GM11168 (cell line): ENCODE measurements around the gene PRM1.

Experiments used
- in situ Hi-C: fragments of 300-500 bp; cut with MboI; formaldehyde crosslinking; loops from one replicate; pipeline ENCODE4 v1.12.0; 2022; ENCODE audit warnings: low sequenced_read_pairs; ENCODE audit not compliant: unreplicated experiment

PRM1 gene

GRCh38 chr16:11280616-11281522 is at the start of gene PRM1:
PRM1 (minus strand) TSS chr16:11281330; CDS start chr16:11281238, 92 bp downstream.
- in situ Hi-C loops, result no loop called here

DNA sequence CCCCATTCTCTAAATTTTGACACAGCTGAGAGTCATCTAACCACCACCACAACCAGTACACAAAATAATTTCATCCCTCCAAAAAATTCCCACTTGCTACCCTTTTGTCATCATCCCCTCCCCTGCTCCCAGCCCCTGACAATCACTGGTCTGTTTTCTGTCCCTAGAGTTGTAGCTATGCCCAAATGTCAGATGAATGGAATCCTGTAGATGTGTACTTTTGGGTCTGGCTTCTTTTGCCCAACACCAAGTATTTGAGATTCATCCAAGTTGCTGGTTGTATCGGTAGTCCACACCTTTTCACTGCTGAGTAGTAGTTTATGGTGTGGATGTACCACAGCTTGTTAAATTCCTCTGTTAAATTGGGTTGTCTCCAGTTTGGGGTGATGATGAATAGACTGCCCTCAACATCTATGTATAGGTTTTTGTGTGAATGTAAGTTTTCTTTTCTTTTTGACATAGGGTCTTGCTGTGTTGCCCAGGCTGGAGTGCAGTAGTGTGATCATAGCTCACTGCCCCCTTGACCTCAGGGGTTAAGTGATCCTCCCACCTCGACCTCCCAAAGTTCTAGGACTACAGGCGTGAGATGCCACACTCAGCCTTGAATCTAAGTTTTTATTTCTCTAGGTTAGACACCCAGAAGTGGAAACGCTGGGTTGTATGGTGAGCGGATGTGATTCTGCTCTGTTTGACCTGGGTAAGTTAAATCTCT is 49.6 kb upstream of the PRM1 start:
- in situ Hi-C loops, result no loop called here

DNA sequence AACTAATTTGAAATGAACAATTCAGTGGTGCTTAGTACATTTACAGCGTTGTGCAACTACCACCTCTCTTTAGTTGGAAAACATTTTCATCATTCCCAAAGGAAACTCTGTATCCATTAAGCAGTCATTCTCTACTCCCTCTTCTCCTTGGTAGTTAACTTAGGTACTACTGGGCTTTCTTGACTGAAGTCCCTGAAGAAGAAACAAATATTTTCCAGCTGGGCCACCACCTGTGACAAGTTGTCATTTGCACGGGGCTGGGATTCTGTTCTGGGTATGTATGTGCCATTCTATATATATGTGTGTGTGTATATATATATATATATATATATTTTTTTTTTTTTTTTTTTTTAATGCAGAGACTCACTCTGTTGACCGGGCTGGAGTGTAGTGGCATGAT is 48.8 kb upstream of the PRM1 start:
- in situ Hi-C loops, result no loop called here

- in situ Hi-C loops, result no loop called here
Measured at GRCh38 chr16:11329071-11329491, 48.0 kb upstream of the PRM1 start.

- in situ Hi-C loops, result no loop called here
Measured at GRCh38 chr16:11328172-11329070, 47.3 kb upstream of the PRM1 start.

DNA sequence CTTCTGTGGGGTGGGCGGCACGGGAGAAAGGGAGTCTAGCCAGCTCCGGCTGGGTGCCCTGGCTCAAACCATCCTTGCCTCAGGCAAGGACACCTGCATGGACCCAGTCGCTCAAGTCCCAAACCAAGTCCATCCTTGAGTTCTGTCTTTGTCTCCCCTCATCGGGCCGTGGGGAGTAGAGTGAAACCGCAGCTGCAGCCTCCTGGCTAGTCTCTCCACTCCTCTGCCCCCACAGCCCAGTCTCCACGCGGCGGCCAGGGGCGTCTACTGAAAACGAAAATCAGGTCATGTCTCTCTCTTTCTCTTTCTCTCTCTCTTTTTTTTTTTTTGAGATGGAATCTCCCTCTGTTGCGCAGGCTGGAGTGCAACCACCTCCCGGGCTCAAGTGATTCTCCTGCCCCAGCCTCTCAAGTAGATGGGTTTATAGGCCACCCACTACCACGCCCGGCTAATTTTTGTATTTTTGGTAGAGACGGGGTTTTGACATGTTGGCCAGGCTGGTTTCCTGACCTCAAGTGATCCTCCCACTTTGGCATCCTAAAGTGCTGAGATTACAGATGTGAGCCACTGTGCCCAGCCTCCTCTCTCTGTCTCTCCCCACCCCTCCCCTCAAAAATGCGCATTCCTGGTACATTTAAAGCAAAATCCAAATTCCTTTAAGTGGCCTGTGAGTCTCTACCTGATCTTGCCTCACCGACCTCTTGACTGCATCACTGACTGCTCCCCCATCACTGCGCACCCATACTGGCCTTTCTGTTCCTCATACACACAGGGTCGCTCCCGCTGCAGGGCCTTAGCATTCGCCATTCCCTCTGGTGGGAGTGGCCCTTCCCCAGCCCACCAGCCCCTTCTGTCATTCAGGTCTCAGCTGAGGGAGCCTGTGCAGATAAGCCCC is 46.4 kb upstream of the PRM1 start:
- in situ Hi-C loops, result no loop called here

DNA sequence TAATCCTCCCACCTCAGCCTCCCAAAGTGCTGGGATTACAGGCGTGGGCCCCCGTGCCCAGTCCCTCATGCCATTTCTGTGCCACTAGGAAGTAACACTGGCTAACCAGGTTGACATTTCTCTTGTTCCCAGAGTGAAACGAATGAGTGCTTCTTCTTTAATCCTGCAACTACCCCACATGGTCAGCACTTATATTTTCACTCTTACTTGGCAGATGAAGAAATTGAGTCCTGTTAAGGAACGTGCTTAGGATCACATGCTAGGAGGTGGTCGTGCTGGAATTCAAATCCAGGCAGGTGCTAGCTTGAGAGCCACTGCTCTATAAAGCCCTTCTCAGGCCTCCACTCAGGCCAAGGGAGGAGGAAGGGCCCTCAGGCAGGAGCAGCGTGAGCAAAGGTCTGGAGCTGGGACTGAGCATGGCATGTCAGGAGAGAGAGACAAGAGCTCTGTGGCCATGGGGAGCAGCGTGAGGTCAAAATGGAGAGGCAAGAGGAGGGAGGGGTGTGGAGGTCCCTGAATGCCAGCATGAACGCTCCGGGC is 45.7 kb upstream of the PRM1 start:
- in situ Hi-C loops, result no loop called here

DNA sequence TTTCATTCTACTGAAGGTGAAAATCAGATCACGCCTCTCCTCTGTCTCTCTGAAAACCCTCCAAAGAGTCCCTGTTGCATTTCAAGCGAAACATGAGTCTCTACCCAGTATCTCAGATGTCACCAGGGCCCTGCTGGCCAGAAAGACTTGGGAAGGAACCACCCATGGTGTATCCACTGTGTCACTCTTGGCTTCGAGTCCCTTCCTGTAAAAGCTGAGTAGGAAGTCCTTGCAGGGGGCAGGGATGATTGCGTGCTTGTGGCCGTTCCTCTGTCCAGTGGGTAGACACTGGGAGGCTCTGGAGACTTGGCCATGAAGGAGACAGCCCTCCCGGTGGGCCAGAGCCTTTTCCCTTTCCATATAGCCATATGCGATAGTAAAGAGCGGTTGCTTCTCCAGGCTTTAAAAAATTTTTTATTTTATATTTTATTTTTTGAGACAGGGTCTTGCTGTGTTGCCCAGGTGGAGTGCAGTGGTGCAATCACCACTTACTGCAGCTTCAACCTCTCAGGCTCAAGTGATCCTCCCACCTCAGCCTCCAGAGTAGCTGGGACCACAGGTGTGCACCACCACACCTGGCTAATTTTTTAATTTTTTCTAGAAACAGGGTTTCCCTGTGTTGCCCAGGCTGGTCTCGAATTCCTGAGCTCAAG is 45.1 kb upstream of the PRM1 start:
- in situ Hi-C loops, result no loop called here

DNA sequence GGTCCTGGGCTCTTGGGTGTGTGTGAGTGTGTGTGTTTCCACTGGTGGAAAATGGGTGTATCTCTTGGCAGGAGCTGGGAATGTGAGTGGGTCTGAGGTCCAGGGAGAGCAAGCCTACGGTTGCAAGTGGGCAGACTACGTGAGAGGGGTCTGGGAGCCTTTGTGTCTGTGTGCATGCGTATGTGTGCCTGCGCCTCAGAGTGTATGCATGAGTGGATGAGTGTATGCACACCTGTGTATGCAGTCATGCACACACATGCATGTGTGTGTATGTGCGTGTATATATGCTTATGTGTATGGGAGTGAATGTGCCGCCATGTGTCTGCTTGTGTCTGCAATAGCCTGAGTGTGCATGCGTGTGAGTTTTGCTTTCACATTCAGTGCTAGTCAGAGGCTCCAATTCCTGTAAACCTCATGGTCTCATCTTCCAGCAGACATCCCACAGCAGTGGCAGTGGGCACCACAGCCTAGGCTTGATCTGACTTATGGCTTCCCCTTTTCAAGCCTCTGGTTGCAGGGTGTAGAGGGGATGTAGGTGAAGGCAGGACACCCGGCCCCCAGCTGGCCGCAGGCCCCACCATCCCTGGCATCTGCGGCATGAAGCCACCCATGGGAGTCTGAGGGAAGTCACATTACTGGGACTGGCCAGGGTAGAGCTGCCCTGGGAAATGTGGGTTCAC is 44.4 kb upstream of the PRM1 start:
- in situ Hi-C loops, result no loop called here

DNA sequence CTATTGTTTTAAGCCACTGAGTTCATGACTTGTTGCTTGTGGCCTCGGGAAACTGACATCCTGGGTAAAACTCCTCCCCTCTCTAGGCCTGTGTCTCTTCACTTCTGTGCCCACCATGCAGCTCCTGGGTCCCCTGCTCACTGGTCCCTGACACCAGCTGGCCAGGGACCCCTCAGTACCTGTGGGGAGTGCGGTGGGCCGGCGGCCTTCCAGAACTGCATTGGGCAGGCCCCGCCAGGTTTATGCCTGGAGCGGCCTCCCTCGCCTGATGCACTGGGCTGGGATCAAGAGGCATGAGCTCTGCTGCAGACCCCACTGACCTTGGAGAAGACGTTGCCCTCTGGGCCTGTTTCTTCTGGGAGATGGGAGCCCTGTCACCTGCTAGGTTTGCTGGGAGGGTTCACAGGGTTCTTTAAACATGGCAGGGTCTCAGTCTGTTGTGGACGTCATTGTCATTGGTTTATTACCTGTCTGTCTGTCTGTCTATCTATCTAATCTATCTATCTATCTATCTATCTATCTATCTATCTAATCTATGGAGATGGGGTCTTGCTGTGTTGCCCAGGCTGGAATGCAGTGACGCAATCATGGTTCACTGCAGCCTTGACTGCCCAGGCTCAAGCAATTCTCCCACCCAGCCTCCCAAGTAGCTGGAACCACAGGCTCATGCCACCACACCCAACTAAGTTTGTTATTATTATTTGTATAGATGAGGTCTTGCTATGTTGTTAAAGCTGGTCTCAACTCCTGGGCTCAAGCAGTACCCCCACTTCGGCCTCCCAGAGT is 42.6 kb upstream of the PRM1 start:
- in situ Hi-C loops, result no loop called here

DNA sequence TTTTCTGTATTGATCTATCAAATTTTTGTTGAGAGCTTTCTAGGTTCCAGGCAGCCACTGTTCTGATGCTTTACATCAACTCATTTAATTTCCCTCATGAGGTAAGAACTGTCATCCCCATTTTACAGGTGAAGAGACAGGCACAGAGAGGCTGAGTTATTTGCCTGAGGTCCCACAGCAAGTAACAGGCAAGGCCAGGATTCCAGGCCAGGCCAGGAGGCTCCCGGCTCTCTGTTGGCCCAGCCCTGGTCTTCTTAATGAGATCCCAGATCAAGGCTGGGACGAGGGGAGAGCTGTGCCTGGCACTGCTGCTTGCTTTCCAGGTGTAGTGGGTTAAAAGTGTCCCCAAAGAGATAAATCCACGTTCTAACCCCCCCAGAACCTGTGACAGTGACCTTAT is 41.7 kb upstream of the PRM1 start:
- in situ Hi-C loops, result no loop called here

- in situ Hi-C loops, result no loop called here
Measured at GRCh38 chr16:11321662-11322061, 40.5 kb upstream of the PRM1 start.

DNA sequence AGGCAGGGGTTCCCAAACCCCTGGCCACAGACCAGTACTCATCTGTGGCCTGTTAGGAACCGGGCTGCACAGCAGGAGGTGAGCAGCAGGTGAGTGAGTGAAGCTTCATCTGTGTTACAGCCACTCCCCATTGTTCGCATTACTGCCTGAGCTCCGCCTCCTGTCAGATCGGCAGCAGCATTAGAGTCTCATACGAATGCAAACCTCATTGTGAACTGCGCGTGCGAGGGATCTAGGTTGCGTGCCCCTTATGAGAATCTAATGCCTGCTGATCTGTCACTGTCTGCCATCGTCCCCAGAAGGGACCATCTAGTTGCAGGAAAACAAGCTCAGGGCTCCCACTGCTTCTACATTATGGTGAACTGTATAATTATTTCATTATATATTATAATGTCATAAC is 39.0 kb upstream of the PRM1 start:
- in situ Hi-C loops, result no loop called here

GRCh38 chr16:11319529-11320146 is 38.5 kb upstream of the PRM1 start:
- in situ Hi-C loops, result no loop called here

- in situ Hi-C loops, result no loop called here
Measured at GRCh38 chr16:11318817-11319216, 37.7 kb upstream of the PRM1 start.

- in situ Hi-C loops, result no loop called here
Measured at GRCh38 chr16:11316331-11317015, 35.3 kb upstream of the PRM1 start.
